Adrenal gland (tissue), 12 donors: ENCODE measurements around the gene CPVL. TPM values are rescaled to one million over a fixed set of nuclear protein-coding genes. Genes with fewer than 3 reads are reported as not detected.

ENCODE experiments used
- DNase-seq, 7 donors: peaks; one replicate each; pipeline ENCODE4 v3.0.0-alpha.2; 2019 to 2020
- H3K27ac ChIP-seq, 5 donors: fragments of 200-600 bp; sonication (generic) in 4 of 5; 1 replicate in 3 of 5; 2 replicates in 2 of 5; pipeline versions ENCODE4 v1.5.1 to v1.8.0; 2016 to 2020; ENCODE audit warnings: mild to moderate bottlenecking in 1 of 5
- H3K27me3 ChIP-seq: fragments of 200-600 bp; 2 replicates; pipeline ENCODE4 v1.8.0; 2021
- H3K36me3 ChIP-seq, 2 donors: fragments of 200-600 bp; replicated peaks in 1 of 2; 1 replicate in 1 of 2; 2 replicates in 1 of 2; pipeline versions ENCODE4 v1.5.1 to v1.8.0; 2018 to 2022
- H3K4me1 ChIP-seq, 2 donors: fragments of 200-600 bp; replicated peaks in 1 of 2; 1 replicate in 1 of 2; 2 replicates in 1 of 2; pipeline versions ENCODE4 v1.5.1 to v1.8.0; 2018 to 2021
- H3K4me3 ChIP-seq, 4 donors: fragments of 200-600 bp; sonication (generic) in 3 of 4; one replicate each; pipeline ENCODE4 v1.5.1; 2016 to 2018
- H3K9me3 ChIP-seq, 3 donors: fragments of 200-600 bp; sonication (generic) in 1 of 3; replicated peaks in 1 of 3; 1 replicate in 2 of 3; 2 replicates in 1 of 3; pipeline versions ENCODE4 v1.5.1 to v1.8.0; 2016 to 2021
- CTCF ChIP-seq, 6 experiments: fragments of 450-650 bp in 4 of 6; fragments of 200-600 bp in 2 of 6; sonication (generic) in 1 of 6; IDR thresholded peaks; 1 replicate in 5 of 6; 2 replicates in 1 of 6; pipeline versions ENCODE4 v1.5.1 to v1.8.0; 2016 to 2021; ENCODE audit warnings: antibody characterized with exemption in 6 of 6, mild to moderate bottlenecking in 2 of 6, moderate library complexity in 1 of 6
- POLR2A ChIP-seq, 2 donors: fragments of 450-650 bp; IDR thresholded peaks; one replicate each; pipeline ENCODE4 v1.6.1; 2017; ENCODE audit warnings: antibody characterized with exemption in 2 of 2, mild to moderate bottlenecking in 2 of 2, moderate library complexity in 1 of 2
- WGBS, 4 donors: extraction: QIAGEN DNeasy Blood & Tissue Kit in 2 of 4; methylation state at CpG; one replicate each; pipeline versions ENCODE4 v1.1.5 to v1.1.7; 2013 to 2017; 5-methylcytosine and 5-hydroxymethylcytosine counted together
- intact Hi-C, 2 donors: fragments of 100-400 bp; cut with DNase I; formaldehyde crosslinking; loops; one replicate each; pipeline versions ENCODE4 v1.14.1 to v1.15.0; 2022 to 2023
- polyA plus RNA-seq, 3 donors: library from polyadenylated mRNA; stranded (reverse); fragments of 200-250 nt in 2 of 3; fragments of 350-450 nt in 1 of 3; fragmentation: Illumina TruSeq in 1 of 3; extraction: RNeasy Lipid Tissue Mini Kit (QIAGEN cat#74804) in 1 of 3; gene quantifications; one replicate each; pipeline ENCODE4 v1.2.3, GENCODE V29; 2013 to 2014
- total RNA-seq, 9 donors: library from RNA; depleted of rRNA in 4 of 9; stranded (reverse); fragments of >200 nt in 4 of 9; fragments of 120-200 nt in 1 of 9; fragmentation: NEBNext Ultra II Directional in 1 of 9; extraction: Animal tissue kit (Norgen Biotek cat#: 25700) in 1 of 9; gene quantifications; one replicate each; pipeline versions ENCODE4 v1.1.0 to v1.2.4, GENCODE V29; 2013 to 2023
- donor health status: healthy with polysubstance abuse.
- donor health status: Bipolar disorder and iron deficiency.
- donor health status: DM: yes; HTN: yes; CAD: no.
- donor health status: DM: no; HTN: no; CAD: no.
- donor health status: DM: no; HTN: no; CAD: no.
- donor health status: DM: yes; HTN: yes; CAD: no.

Gene CPVL
- total and polyA plus RNA-seq, 12 donors = 3.2 to 61.7 (median 32.7) TPM

DNA sequence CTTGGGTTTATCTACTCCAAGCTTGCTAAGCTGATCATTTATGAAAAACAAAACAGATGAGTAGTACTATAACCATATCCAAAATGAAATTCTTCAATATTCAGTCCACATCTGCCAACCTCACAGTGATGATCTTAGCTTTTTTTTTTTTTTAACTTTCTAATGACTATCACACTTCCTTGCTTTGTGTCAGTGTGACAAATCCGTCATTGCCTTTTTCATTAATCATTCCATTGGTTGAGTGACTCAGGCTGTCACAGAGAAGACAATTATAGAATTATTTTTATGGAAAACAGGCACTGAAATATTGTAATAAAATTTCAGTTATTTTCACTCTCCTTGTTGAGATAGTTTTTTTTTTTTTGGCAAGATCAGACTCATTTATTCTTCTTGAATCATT, 70.7 kb downstream of the CPVL start:
- no peaks in the 10 kb centered on the region for H3K9me3 ChIP-seq
- H3K27ac ChIP-seq = no peak overlapping the region
- no peak for DNase-seq

GRCh38 chr7:29071203-29071874, 75.0 kb downstream of the CPVL start:
- TF ChIP-seq CTCF (IDR thresholded peaks at IDR 0.05) = no peak
- TF ChIP-seq POLR2A (IDR thresholded peaks at IDR 0.05) = no peak

More for the DNA sequence above, 70.7 kb downstream of the CPVL start:
- intact Hi-C loops = no loop called here
- 56 to 81% (median 63%) methylated on average over 1 of the region's 1 CpG for WGBS, 4 donors
- no peak for TF ChIP-seq POLR2A (IDR thresholded peaks at IDR 0.05)
- no peak for TF ChIP-seq CTCF (IDR thresholded peaks at IDR 0.05)
- H3K27me3 ChIP-seq = no peaks in the 10 kb centered on the region
- no peak overlapping the region for H3K4me3 ChIP-seq
- H3K4me1 ChIP-seq = no peaks in the 10 kb centered on the region
- H3K36me3 ChIP-seq = no peaks in the 10 kb centered on the region

GRCh38 chr7:29066641-29067040, 79.7 kb downstream of the CPVL start:
- H3K4me3 ChIP-seq = no peak overlapping the region
- TF ChIP-seq POLR2A (IDR thresholded peaks at IDR 0.05) (no peak), CTCF (IDR thresholded peaks at IDR 0.05) (no peak)
- no peaks in the 10 kb centered on the region for H3K27me3 ChIP-seq
- H3K36me3 ChIP-seq = no peaks in the 10 kb centered on the region
- no peak overlapping the region for H3K27ac ChIP-seq
- DNase-seq = no peak
- WGBS, 4 donors = 89 to 100% (median 92%) methylated on average over 2 of the region's 2 CpGs
- H3K9me3 ChIP-seq = no peaks in the 10 kb centered on the region
- intact Hi-C loops = no loop called here
- H3K4me1 ChIP-seq = no peaks in the 10 kb centered on the region

More at GRCh38 chr7:29071203-29071874, 75.0 kb downstream of the CPVL start:
- no peak overlapping the region for H3K27ac ChIP-seq
- WGBS, 4 donors = 71 to 79% (median 77%) methylated on average over 5 of the region's 5 CpGs
- no peaks in the 10 kb centered on the region for H3K27me3 ChIP-seq
- H3K36me3 ChIP-seq = no peaks in the 10 kb centered on the region
- intact Hi-C loops = no loop called here
- no peak for DNase-seq
- H3K4me3 ChIP-seq = no peak overlapping the region
- H3K9me3 ChIP-seq = no peaks in the 10 kb centered on the region
- H3K4me1 ChIP-seq = no peaks in the 10 kb centered on the region

- no peak for DNase-seq
- H3K4me1 ChIP-seq = no peaks in the 10 kb centered on the region
- 73 to 77% (median 74%) methylated on average over 5 of the region's 5 CpGs for WGBS, 4 donors
- H3K9me3 ChIP-seq = no peaks in the 10 kb centered on the region
- no peaks in the 10 kb centered on the region for H3K27me3 ChIP-seq
- intact Hi-C loops = no loop called here
- no peak overlapping the region for H3K4me3 ChIP-seq
- TF ChIP-seq CTCF (IDR thresholded peaks at IDR 0.05) = no peak
- no peak for TF ChIP-seq POLR2A (IDR thresholded peaks at IDR 0.05)
- H3K27ac ChIP-seq = no peak overlapping the region
- no peaks in the 10 kb centered on the region for H3K36me3 ChIP-seq
Measured at GRCh38 chr7:29065181-29065857, 81.0 kb downstream of the CPVL start.
